ENCODE measurements around the gene VOPP1.

DNA sequence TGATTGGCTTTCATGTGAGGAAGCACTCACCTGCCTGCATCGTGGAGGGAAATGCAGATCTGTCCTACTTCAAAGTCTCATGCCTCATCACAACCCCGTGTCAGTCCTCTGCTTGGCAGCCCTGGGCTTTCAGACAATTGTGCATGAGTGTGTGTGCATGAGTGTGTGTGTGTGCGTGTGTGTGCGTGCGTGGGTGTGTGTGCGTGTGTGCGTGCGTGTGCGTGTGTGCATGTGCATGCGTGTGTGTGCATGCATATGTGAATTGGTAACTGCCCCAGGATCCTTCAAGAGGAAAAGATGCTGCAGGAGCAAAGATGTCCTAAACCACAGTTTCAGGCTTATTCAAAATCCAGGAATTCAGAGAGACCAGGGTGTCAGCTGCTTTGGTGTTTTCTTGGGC lies 135.8 kb downstream of the VOPP1 start:
- TF ChIP-seq, protein P1, sequence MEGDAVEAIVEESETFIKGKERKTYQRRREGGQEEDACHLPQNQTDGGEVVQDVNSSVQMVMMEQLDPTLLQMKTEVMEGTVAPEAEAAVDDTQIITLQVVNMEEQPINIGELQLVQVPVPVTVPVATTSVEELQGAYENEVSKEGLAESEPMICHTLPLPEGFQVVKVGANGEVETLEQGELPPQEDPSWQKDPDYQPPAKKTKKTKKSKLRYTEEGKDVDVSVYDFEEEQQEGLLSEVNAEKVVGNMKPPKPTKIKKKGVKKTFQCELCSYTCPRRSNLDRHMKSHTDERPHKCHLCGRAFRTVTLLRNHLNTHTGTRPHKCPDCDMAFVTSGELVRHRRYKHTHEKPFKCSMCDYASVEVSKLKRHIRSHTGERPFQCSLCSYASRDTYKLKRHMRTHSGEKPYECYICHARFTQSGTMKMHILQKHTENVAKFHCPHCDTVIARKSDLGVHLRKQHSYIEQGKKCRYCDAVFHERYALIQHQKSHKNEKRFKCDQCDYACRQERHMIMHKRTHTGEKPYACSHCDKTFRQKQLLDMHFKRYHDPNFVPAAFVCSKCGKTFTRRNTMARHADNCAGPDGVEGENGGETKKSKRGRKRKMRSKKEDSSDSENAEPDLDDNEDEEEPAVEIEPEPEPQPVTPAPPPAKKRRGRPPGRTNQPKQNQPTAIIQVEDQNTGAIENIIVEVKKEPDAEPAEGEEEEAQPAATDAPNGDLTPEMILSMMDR (IDR thresholded peaks at IDR 0.05): no peak
- TF ChIP-seq POLR2A (IDR thresholded peaks at IDR 0.05): no peak
